ENCODE measurements around the gene TPM1. TPM values are rescaled to one million over a fixed set of nuclear protein-coding genes. Genes with fewer than 3 reads are reported as not detected.
A peak's percentile ranks its signal among the peaks of the same experiment; 100 is the strongest.

The TPM1 gene
- total and polyA plus RNA-seq, 8 donors, result 196 to 681 (median 587) TPM

DNA sequence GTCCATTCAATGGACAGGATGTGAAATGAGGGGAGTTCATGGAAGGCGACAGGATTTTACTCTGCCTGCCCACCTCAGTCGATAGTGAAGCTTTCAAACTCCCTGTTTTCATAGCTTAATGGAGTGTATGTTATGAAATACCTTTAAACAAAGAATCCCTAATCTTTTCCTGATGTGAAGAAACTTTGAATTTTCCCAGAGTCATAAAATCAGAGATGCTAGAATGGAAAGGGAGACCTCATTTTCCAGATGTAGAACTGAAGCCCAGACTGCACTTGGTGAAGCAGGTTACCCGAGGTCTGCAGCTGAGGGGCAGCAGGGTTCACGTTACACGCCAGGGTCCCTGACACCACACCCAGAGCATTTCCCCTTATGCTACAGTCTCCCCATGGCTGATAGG is 44.4 kb downstream of the TPM1 start:
- H3K36me3 ChIP-seq, result no peaks in the 10 kb centered on the region
- H3K4me3 ChIP-seq, result no peak overlapping the region
- ATAC-seq (no peak), DNase-seq (no peak)
- intact Hi-C loops (cut with DNase I), result loop anchor here in 1 of 2 donors (10.0 kb wide), 1 partner anchor 302 kb away; no protein-coding TSS in a partner anchor
- no peaks in the 10 kb centered on the region for H3K9me3 ChIP-seq
- no peaks in the 10 kb centered on the region for H3K27me3 ChIP-seq
- H3K27ac ChIP-seq, result no peak overlapping the region
- H3K4me1 ChIP-seq, result peaks cover 4 to 16% of the 10 kb centered on the region in 2 donors
- TF ChIP-seq, protein P1, sequence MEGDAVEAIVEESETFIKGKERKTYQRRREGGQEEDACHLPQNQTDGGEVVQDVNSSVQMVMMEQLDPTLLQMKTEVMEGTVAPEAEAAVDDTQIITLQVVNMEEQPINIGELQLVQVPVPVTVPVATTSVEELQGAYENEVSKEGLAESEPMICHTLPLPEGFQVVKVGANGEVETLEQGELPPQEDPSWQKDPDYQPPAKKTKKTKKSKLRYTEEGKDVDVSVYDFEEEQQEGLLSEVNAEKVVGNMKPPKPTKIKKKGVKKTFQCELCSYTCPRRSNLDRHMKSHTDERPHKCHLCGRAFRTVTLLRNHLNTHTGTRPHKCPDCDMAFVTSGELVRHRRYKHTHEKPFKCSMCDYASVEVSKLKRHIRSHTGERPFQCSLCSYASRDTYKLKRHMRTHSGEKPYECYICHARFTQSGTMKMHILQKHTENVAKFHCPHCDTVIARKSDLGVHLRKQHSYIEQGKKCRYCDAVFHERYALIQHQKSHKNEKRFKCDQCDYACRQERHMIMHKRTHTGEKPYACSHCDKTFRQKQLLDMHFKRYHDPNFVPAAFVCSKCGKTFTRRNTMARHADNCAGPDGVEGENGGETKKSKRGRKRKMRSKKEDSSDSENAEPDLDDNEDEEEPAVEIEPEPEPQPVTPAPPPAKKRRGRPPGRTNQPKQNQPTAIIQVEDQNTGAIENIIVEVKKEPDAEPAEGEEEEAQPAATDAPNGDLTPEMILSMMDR (IDR thresholded peaks at IDR 0.05), result no peak

DNA sequence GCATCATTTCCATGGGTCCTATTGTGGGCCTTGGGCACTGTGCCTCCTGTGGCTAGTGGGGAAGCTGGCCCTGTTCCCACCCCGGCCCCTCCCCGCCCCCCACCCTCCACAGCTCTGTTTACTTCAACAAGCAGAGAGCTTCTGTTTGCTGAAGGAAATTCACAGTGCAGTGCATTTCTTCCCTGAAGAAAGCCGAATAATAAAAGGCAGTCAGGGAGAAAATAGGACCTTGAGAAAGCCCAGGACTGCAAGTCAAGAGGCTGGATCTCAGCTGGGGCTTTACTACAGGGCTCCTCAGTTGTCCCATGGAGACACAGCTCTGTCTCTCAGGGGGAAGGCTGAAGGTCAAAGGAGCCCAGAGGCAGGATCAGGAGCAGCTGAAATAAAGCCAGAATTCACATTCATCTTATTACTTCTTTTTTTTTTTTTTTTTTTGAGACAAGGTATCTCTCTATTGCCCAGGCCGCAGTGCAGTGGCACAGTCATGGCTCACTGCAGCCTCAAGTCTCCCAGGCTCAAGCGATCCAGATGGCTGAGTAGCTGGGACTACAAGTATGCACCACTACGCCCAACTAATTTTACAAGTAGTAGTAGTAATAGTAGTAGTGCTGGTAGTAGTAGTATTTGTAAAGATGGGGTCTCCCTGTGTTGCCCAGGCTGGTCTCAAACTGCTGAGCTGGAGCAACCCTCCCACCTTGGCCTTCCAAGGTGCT is 46.1 kb downstream of the TPM1 start:
- H3K27ac ChIP-seq, result no peak overlapping the region
- no peaks in the 10 kb centered on the region for H3K36me3 ChIP-seq
- TF ChIP-seq, protein P1 (IDR thresholded peaks at IDR 0.05), result no peak
- no peak for DNase-seq
- ATAC-seq, result no peak
- no peaks in the 10 kb centered on the region for H3K27me3 ChIP-seq
- no peak overlapping the region for H3K4me3 ChIP-seq
- H3K4me1 ChIP-seq, result peaks cover 4 to 11% of the 10 kb centered on the region in 2 donors
- intact Hi-C loops (cut with DNase I), result loop anchor here in 1 of 2 donors (10.0 kb wide), 1 partner anchor 304 kb away; no protein-coding TSS in a partner anchor
- H3K9me3 ChIP-seq, result no peaks in the 10 kb centered on the region

DNA sequence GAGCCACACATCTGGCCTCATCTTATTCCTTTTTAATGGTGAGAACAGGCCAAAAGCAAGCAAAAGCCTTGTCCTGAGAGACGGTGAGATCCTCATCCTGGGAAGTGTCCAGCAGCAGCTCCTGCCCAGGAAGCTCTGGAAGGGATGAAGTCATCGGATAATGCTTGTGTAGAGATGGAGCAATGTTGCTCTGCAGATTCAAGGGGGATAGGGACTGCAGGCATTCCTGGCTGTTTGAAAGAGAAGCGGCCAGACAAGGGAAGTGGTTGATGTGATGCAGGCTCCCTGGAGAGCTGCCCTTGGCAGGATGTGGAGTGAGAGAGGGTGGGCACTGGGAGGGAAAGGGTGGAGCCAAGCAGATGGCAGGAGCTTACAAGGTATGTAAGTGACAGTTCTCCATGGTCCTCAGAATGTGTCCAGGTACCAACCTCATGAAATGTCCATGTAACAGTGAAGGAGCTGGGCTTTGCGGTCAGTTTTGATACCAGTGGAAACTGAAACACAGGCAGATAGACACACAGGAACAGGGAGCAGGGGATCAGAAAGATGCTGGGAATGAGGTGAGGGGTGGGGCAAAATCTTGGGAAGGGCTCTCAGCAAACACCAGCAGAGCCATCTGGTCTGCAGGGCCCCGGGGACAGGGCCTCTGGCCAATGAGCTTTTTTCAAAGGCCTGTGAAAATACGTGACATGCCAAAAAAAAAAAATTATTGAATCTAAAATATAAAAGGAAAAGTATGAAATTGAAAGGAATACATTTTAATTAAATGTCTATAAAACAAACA is 46.9 kb downstream of the TPM1 start:
- ATAC-seq, result peak; percentile 17
- DNase-seq, result peak in 1 of 4 donors; percentile 66
- Histone ChIP-seq H3K4me1 (peaks cover 4 to 11% of the 10 kb centered on the region in 2 donors), H3K27me3 (no peaks in the 10 kb centered on the region), H3K36me3 (no peaks in the 10 kb centered on the region), H3K4me3 (no peak overlapping the region), H3K27ac (no peak overlapping the region), H3K9me3 (no peaks in the 10 kb centered on the region)
- intact Hi-C loops (cut with DNase I), result loop anchor here in 1 of 2 donors (5.0 to 10.0 kb wide), 3 partner anchors 42 to 305 kb away; no protein-coding TSS in a partner anchor
- TF ChIP-seq, protein P1 (IDR thresholded peaks at IDR 0.05), result no peak

DNA sequence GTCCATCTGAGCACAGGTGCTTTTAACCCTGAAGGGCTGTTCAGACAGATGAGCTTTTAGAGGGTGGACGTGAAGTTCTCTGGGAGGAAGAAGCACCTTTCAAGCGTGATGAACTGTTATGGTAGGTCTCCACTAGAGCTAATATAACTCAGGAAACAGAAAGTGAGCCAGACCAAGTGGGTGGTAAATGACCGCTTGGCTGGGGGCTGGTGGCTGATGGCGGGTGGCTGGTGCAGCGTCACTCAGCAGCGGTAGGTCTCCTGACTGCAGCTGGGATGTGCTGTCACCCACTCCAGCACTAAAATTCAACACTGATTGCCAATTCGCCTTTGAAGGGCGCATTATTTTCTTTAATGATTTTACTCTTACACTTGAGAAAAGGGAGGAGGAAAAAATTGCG is 47.9 kb downstream of the TPM1 start:
- no peak overlapping the region for H3K4me3 ChIP-seq
- H3K27me3 ChIP-seq, result no peaks in the 10 kb centered on the region
- DNase-seq, result peak in 2 of 4 donors; percentile 81 to 89
- H3K36me3 ChIP-seq, result no peaks in the 10 kb centered on the region
- intact Hi-C loops (cut with DNase I), result loop anchor here in 1 of 2 donors (5.0 kb wide), 2 partner anchors 43 to 243 kb away; no protein-coding TSS in a partner anchor
- peaks cover 4 to 11% of the 10 kb centered on the region in 2 donors for H3K4me1 ChIP-seq
- no peak overlapping the region for H3K27ac ChIP-seq
- TF ChIP-seq, protein P1 (IDR thresholded peaks at IDR 0.05), result no peak
- no peaks in the 10 kb centered on the region for H3K9me3 ChIP-seq
- ATAC-seq, result no peak

DNA sequence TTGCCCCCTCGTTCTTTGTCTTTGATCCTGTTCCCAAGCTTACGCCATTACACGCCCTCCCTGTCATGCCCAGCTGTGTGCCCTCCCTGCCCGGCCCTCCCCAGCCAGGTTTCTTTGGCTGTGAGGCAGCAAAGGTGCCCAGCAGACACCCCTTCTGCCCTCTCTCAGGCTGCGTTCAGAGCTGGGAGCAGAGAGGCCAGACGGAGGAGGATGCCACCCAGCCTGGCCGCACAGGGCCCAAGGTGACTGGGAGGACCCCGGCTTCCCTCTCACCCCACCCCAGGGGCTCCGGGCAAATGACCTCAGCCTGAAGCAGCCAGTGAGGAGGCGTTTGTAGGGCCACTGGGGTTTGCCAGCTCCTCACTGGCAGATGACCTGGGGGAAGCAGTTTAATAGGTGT is 48.3 kb downstream of the TPM1 start:
- TF ChIP-seq, protein P1 (IDR thresholded peaks at IDR 0.05), result no peak
- no peak overlapping the region for H3K27ac ChIP-seq
- H3K36me3 ChIP-seq, result no peaks in the 10 kb centered on the region
- H3K4me3 ChIP-seq, result no peak overlapping the region
- peaks cover 4 to 11% of the 10 kb centered on the region in 2 donors for H3K4me1 ChIP-seq
- no peaks in the 10 kb centered on the region for H3K9me3 ChIP-seq
- no peaks in the 10 kb centered on the region for H3K27me3 ChIP-seq
- intact Hi-C loops (cut with DNase I), result loop anchor here in 1 of 2 donors (5.0 kb wide), 2 partner anchors 44 to 244 kb away; no protein-coding TSS in a partner anchor
- DNase-seq, result no peak
- no peak for ATAC-seq

All from left lung (tissue), 10 donors.